AG08396 (cell line): Measurements from ENCODE around the gene BTBD6.
A peak's percentile ranks its signal among the peaks of the same experiment; 100 is the strongest.
"Not testable (repeated sequence)": the region's sequence is repeated elsewhere in the genome, so short reads cannot be mapped to it uniquely, and the experiment has no call there.

Experiments used
- DNase-seq: peaks from one replicate; pipeline ENCODE4 v3.0.0; 2012; ENCODE audit warnings: low spot score, mixed read lengths

Gene BTBD6

GRCh38 chr14:105269405-105269804, 21.1 kb downstream of the BTBD6 start:
- no peak for DNase-seq

GRCh38 chr14:105271224-105271890, 23.0 kb downstream of the BTBD6 start:
- peak; percentile 13 for DNase-seq

DNA sequence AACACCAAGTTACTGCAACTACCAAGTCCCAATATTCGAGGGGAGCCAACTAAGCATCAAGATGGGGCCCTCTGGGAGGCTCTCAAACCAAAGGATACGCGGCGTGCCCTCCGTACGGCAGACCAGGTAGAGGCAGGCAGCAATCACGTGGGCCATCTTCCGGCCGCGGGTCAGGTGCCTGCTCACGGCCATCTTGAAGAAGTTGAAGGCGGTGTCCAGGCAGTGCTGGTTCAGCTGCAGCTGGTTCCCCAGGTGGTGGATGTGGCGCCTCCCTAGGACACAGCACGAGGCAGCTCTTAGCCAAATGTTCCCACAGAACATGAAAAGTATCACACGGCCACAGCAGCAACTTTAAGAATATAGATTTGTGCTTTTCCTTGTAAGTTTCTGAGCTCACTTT, 24.3 kb downstream of the BTBD6 start:
- no peak for DNase-seq

GRCh38 chr14:105273062-105273461, 24.7 kb downstream of the BTBD6 start:
- no peak for DNase-seq

DNA sequence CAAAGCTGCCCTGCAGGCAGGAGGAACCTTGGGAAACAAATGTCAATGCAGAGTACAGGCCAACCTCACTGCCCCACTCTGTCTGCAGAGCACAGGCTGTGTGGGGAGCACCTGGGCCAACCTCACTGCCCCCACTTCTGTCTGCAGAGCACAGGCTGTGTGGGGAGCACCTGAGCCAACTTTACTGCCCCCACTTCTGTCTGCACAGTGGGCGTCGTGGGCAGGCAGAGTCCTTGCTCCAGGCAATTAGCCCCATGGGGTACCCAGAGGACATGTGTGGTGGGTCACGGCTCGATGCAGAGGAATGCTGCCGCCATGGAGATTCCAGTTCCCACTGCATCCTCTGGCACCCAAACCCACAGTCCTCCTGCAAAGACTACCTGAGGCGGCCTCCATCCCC, 26.3 kb downstream of the BTBD6 start:
- DNase-seq, result no peak

GRCh38 chr14:105275267-105275946, 27.1 kb downstream of the BTBD6 start:
- DNase-seq, result peak; percentile 68

- not testable (repeated sequence) for DNase-seq
These were observed 29.1 kb downstream of the BTBD6 start for GRCh38 chr14:105277448-105277847.

- no peak for DNase-seq
These were observed 31.5 kb downstream of the BTBD6 start for GRCh38 chr14:105279642-105280361.

GRCh38 chr14:105280525-105280924, 32.2 kb downstream of the BTBD6 start:
- DNase-seq, result no peak

GRCh38 chr14:105281371-105282097, 33.2 kb downstream of the BTBD6 start:
- DNase-seq, result peak; percentile 74

DNA sequence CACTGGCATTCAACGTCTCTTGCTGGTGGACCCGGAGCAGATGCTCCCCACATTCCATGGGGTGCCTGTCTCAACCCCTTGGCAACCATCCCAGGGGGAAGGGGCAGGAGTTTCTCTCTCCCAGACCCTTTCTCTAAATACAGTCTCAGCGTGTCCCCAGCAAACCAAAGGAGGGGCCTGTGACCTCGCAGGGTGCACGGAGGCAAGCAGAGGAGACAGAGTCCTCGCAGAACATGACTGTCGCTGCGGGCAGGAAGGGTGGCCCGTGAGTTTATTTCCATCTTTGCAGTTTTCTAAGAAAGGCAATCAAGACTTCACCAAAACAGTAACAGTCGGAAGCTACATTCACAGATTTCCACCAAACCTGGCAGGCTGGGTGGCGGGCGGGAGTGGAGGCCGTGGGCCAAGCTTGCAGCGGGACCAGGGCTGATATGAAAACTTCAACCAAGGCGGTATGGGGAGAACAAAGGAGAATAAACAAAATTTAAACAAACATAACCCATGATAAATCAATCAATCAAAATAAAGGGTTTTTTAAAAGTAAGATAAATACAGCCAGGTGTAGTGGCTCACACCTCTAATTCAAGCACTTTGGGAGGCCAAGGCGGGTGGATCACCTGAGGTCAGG, 33.9 kb downstream of the BTBD6 start:
- no peak for DNase-seq

GRCh38 chr14:105283028-105283427, 34.7 kb downstream of the BTBD6 start:
- no peak for DNase-seq

GRCh38 chr14:105283899-105284298, 35.6 kb downstream of the BTBD6 start:
- DNase-seq, result no peak

DNA sequence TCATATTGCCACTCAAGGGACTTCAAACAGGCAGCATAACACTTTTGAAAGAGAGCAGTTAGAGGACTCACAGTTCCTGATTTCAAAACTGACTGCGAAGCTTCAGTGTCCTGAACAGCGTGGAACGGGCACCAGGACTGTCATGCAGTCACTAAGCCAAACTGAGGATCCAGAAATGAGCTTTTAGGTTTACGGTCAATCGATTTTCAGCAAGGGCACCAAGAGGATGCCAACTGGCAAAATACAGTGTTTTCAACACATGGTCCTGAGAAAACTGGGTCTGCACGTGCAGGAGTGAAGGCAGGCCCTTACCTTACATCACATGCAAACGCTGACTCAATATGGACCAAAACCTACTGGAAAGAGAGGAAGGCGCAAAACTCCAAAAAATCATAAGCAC, 36.8 kb downstream of the BTBD6 start:
- no peak for DNase-seq

- DNase-seq, result no peak
These were observed 38.4 kb downstream of the BTBD6 start for GRCh38 chr14:105286759-105287144.

GRCh38 chr14:105287249-105288102, 39.1 kb downstream of the BTBD6 start:
- DNase-seq, result no peak

DNA sequence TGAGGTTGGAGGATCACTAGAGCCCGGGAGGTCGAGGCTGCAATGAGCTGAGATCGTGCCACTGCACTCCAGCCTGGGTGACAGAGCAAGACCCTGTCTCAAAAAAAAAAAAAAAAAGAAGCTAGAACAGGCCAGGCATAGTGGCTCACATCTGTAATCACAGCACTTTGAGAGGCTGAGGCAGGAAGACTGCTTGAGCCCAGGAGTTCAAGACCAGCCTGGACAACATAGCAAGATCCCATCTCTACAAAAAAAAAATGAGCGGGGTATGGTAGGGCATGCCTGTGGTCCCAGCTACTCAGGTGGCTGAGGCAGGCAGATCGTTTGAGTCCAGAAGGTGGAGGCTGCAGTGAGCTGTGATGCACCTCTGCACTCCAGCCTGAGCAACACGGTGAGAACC, 40.6 kb downstream of the BTBD6 start:
- not testable (repeated sequence) for DNase-seq

- no peak for DNase-seq
These were observed 42.5 kb downstream of the BTBD6 start for GRCh38 chr14:105290621-105291346.

DNA sequence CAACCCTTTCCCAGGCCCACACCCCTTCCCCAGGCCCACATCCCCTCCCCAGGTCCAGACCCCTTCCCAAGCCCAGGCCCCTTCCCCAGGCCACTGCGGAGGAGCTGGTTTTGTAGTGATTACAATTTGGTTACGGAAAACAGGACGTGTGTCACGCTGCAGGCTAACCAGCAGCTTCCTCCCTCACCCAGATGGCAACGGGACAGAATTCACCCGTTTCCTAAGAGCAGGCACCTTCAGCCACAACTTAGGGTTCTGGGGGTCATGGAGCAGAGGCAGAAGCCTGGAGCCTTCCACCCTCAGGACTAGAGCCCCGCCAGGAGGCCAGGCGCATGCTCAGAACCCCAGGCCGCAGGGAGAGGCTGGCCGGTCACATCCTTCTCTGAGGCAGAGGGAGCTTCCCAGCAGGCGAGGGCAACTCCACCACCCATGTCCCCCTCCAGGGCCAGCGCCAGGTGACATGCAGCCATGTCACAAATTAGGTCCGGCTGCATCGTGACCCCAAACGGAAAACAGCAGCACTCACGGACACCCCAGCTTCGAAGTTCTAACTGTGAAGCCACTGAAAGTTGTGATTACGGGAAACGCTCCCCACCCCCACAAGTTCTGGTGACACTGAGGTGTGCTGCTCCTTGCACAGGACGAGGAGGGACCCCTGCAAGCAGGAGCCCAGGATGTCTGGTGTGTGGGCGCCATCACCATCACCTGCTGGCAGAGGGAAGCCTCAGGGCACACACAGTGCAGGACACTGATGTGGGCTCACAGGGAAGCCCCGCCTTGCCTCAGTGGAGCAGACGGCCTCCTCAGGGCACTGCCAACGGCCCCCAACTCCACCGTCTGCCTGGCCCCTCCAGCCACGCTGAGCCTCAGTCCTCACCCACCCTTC, 44.7 kb downstream of the BTBD6 start:
- no peak for DNase-seq
